ENCODE data around the gene ARHGEF11.
"Not testable (repeated sequence)": the region's sequence is repeated elsewhere in the genome, so short reads cannot be mapped to it uniquely, and the experiment has no call there.

Gene ARHGEF11

GRCh38 chr1:157045250-157046218 lies at the start of gene ARHGEF11:
Gene ARHGEF11, minus strand, starts transcription at chr1:157045742. Its CDS starts 1,412 bp downstream, at chr1:157044330.
- peak; percentile 13 to 29 for DNase-seq

- DNase-seq: no peak
Observed at GRCh38 chr1:157095091-157095490, 49.5 kb upstream of the ARHGEF11 start.

- DNase-seq: no peak
Observed at GRCh38 chr1:157092831-157093230, 47.3 kb upstream of the ARHGEF11 start.

- DNase-seq: no peak
Observed at GRCh38 chr1:157091668-157092273, 46.2 kb upstream of the ARHGEF11 start.

- no peak for DNase-seq
Observed at GRCh38 chr1:157091186-157091585, 45.6 kb upstream of the ARHGEF11 start.

GRCh38 chr1:157090771-157091170 lies 45.2 kb upstream of the ARHGEF11 start:
- DNase-seq: no peak

GRCh38 chr1:157090196-157090647 lies 44.7 kb upstream of the ARHGEF11 start:
- DNase-seq: peak; percentile 78 to 82

GRCh38 chr1:157089789-157090188 lies 44.2 kb upstream of the ARHGEF11 start:
- DNase-seq: no peak

GRCh38 chr1:157088607-157089006 lies 43.1 kb upstream of the ARHGEF11 start:
- no peak for DNase-seq

- no peak for DNase-seq
Observed at GRCh38 chr1:157087030-157087429, 41.5 kb upstream of the ARHGEF11 start.

- DNase-seq: no peak
Observed at GRCh38 chr1:157086299-157086698, 40.8 kb upstream of the ARHGEF11 start.

- no peak for DNase-seq
Observed at GRCh38 chr1:157085421-157085820, 39.9 kb upstream of the ARHGEF11 start.

GRCh38 chr1:157084720-157085119 lies 39.2 kb upstream of the ARHGEF11 start:
- no peak for DNase-seq

GRCh38 chr1:157081707-157082106 lies 36.2 kb upstream of the ARHGEF11 start:
- DNase-seq: no peak

- DNase-seq: no peak
Observed at GRCh38 chr1:157080714-157081113, 35.2 kb upstream of the ARHGEF11 start.

GRCh38 chr1:157077394-157077793 lies 31.9 kb upstream of the ARHGEF11 start:
- no peak for DNase-seq

GRCh38 chr1:157073944-157074685 lies 28.6 kb upstream of the ARHGEF11 start:
- DNase-seq: peak; percentile 29 to 32

GRCh38 chr1:157069601-157070000 lies 24.1 kb upstream of the ARHGEF11 start:
- no peak for DNase-seq

- DNase-seq: not testable (repeated sequence)
Observed at GRCh38 chr1:157059241-157059640, 13.7 kb upstream of the ARHGEF11 start.

- no peak for DNase-seq
Observed at GRCh38 chr1:157056269-157056668, 10.7 kb upstream of the ARHGEF11 start.

- DNase-seq: not testable (repeated sequence)
Observed at GRCh38 chr1:157055729-157056128, 10.2 kb upstream of the ARHGEF11 start.

GRCh38 chr1:157050836-157051235 lies 5.3 kb upstream of the ARHGEF11 start:
- no peak for DNase-seq

- no peak for DNase-seq
Observed at GRCh38 chr1:157047062-157047410, 1.5 kb upstream of the ARHGEF11 start.

Measured in CD4-positive, alpha-beta T cell treated with Interleukin-1 beta for 1 hour (primary cell).